Measurements from ENCODE around the gene MYH3.
A peak's percentile ranks its signal among the peaks of the same experiment; 100 is the strongest.

MYH3 gene

DNA sequence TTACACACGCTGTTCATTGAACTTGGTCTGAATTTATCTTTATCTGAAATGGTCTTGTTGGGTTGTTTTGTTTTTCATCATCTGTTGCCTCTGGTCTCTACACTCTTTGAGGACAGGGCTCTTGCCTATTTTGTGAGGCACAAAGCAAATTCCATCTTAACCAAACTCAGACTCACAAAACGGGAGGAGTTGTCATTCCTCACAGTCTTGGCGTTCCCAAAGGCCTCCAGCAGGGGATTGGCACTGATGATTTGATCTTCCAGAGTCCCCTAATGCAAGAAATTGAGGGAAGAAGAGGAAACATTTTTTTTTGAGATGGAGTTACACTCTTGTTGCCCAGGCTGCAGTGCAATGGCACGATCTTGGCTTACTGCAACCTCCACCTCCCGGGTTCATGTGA is 8.7 kb downstream of the MYH3 start:
- DNase-seq: no peak

DNA sequence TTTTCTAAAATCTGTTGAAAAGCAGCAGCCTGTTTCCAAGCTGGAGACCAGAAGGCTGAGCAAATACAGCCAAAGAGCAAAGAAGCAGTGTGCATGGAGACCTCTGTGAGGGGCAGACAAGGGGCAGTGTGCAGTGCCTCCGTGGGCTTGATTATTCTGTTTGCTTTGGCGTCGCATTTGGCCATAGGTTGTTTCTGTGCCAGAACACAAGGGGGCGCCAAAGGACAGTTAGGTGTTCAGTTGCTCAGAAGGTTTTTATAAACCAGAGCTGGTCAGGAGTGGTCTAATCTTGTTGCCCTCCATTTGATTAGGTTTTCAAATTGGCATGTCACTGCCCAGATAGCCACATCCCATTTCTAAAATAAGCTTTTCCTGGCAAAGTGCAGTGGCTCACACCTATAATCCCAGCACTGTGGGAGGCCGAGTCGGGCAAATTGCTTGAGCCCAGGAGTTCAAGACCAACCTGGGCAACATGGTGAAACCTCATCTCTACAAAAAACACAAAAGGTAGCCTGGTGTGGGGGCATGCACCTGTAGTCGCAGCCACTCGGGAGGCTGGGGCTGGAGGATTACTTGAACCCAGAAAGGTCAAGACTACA is 10.6 kb downstream of the MYH3 start:
- DNase-seq: peak; percentile 37

DNA sequence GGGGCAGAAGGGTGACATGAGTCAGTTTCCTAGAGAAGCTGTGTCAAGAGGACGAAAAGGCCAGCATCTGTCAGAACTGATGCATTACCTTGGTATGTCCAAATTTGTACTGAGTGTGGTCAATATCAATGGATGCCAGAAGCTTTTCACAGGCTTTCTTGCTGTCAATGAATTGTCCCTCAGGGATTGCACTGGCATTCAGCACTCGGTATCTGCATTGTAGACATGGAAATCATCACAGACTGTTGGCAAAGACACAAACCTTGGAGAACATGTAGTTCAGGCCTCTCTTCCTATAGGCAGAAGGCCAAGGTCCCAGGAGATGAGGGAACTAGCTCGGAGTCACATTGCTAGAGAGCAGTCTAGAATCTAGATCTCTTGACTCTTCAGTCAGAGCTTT is 16.6 kb downstream of the MYH3 start:
- DNase-seq: no peak

- DNase-seq: no peak
Observed at GRCh38 chr17:10638151-10638550, 19.0 kb downstream of the MYH3 start.

GRCh38 chr17:10635290-10635689 is 21.8 kb downstream of the MYH3 start:
- DNase-seq: no peak

DNA sequence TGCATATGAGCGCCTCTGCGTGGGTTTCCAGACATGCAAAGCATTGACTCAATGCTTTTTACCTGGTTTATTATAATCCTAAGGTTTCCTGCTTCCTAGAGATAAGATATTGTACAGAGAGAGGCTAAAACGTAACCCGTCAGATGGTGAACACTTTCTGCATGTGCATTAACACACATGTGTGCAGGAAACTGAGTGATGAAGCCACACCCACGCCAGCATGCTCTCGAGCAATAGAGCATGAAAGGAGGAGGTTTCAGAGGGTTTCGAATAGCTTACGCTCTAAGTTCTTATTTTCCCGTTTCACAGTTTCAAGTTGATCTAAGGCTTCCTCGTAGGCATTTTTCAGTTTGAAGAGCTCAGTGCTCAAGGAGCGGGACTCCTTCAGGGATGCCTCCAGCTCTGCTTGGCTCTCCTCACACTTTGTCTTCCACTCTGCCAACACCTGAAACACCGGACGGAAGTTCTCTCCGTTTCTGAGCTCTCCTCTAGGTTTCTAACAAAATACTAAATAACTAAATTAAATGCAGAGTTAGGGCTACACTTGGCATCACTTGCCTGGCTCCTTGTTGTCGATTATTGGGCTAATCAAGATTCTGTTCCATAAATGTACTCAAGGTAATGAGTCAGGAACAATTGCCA is 23.2 kb downstream of the MYH3 start:
- no peak for DNase-seq

- no peak for DNase-seq
Observed at GRCh38 chr17:10631701-10632100, 25.4 kb downstream of the MYH3 start.

DNA sequence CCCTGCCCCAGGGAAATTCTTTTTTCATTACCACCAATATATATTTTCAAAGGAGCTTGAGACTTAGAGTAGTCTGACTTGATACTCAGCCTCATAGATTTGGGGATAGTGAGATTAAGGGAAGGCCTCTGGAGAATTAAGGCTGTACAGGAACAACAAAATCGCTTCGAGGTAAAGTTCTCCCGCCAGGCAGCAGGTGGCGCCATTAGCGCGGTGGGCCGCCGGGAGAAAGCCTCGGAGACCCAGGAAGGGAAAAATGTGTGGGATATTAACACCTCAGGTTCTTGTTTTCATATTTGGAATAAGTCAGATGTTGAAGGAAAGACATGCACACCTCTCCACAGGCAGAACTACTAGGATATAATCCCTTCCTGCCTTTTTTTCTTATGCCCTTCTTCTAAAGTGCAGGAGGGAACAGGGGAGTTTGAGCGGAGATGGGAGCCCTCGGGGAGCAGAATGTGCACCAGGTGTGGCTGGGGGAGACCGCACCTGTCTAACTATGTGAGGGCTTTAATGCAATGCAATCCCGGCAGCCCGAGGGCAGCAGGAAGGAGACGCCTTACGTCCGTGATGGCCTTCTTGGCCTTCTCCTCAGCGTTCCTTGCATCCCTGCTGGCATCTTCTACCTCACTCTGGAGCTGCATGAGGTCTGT is 25.9 kb downstream of the MYH3 start:
- no peak for DNase-seq

DNA sequence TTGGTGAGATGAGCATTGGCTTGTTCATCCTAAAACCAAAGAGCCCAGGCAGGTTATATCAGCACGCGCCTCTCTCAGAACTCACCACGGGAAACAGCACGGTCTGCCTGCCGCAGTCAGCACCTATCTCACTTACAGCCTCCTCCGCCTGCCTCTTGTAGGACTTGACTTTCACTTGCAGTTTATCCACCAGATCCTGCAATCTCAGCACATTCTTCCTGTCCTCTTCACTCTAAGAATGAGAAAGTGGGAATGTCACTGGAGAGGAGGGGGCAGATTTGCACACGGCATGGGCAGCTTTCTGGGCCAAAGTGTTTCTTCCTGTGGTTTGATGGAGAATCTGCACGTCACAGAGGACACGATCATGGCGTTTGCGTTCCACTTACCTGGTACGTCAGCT is 27.4 kb downstream of the MYH3 start:
- DNase-seq: no peak

GRCh38 chr17:10628756-10629155 is 28.4 kb downstream of the MYH3 start:
- DNase-seq: no peak

GRCh38 chr17:10626390-10626789 is 30.7 kb downstream of the MYH3 start:
- DNase-seq: no peak

DNA sequence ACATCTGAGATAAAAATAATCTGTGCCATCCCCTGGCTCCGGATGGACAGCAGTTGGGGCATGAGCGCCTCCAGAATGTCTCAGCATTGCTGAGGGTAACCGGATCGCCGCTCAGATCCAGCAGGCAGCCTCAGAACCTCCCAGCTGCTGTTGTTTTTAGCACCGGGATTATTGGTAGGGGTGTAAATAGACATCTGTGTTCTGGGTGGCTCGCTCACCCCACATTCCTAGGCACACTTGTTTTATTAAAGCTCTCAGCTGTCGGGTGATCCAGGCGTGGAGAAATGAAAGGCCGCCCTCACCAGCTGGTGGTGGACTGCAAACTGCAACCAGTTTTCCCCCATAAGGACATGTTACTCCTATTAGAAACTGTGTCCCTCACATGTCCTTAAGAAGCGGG is 32.1 kb downstream of the MYH3 start:
- no peak for DNase-seq

- DNase-seq: no peak
Observed at GRCh38 chr17:10623737-10624338, 33.3 kb downstream of the MYH3 start.

DNA sequence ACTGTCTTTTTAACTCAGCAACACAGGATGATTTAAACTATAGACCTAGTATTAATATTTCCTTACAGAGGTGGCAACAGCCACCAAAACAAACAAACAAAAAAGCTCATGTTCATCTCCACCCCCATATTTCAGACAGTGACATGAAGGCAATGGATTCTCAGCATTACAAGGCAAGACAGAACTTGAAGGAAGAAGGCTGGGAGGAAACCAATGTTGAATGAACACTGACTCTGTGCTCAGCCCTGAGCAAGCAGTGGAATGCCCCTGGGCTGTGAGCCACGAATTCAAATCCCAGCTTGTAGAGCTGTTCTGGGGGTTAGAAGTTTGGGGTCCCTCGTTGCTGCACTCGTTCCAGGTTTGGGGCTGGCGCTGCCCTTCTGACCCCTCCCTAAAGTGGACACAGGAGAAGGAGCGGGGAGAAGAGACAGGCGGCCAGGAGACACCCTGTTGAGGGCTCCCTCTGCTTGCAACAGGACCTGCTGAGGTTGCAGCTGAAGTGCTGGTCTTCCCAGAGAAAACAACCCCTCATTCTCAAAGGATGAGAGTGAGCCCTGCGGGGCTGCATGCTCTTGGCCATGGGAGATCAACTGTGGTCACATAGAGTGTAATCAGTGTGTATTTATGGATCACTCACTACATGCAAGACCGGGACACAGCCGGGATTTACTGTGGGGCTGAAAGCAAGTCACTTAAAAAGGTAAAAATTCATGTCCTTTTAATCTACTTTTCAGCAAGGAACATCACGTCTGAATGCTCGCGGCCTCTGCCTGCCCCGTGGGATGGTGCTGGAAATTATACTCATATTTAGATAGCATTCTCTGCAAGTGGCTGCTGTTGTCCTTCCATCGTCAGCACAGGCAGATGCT is 34.3 kb downstream of the MYH3 start:
- DNase-seq: no peak

- no peak for DNase-seq
Observed at GRCh38 chr17:10621397-10621796, 35.7 kb downstream of the MYH3 start.

DNA sequence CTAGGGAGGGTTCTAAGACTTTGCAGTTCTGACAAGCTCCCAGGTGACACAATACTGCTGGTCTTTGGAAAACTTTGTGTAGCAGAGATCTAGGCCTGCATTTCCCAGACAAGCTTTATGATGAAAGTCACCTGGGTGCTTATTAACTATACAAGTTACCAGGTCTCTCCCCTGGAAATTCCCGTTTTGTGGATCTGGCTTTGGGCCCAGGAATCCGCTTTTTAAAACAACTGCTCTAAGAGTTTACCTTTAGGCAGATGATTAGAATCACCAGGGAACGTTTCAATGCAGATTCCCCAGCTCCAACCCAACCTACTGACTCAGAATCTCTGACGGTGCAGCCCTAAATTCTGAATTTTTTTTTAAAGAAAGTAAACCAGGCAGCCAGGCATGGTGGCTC is 36.3 kb downstream of the MYH3 start:
- no peak for DNase-seq

- peak; percentile 12 for DNase-seq
Observed at GRCh38 chr17:10618202-10618635, 38.9 kb downstream of the MYH3 start.

DNA sequence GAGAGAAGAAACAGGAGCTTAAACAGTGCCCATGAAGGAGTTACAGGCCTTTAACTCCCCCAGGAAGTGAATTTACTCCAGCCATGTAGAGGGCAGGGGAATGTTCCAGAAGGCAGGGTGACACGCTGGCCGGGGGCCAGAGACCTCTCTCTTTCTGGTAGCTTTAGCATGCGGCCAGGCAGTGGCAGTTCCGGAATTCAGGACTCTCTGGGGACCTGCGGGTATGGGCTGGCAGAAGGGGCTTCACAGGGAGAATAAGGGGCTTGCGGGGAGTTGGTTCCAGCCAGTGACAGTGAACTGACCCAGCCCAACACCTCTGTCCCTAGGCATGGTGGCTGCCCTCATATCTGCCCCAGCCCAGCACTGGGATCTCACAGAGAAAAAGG is 40.0 kb downstream of the MYH3 start:
- DNase-seq: no peak

GRCh38 chr17:10616502-10617119 is 40.5 kb downstream of the MYH3 start:
- DNase-seq: peak; percentile 2

- peak; percentile 0 for DNase-seq
Observed at GRCh38 chr17:10614536-10615155, 42.5 kb downstream of the MYH3 start.

DNA sequence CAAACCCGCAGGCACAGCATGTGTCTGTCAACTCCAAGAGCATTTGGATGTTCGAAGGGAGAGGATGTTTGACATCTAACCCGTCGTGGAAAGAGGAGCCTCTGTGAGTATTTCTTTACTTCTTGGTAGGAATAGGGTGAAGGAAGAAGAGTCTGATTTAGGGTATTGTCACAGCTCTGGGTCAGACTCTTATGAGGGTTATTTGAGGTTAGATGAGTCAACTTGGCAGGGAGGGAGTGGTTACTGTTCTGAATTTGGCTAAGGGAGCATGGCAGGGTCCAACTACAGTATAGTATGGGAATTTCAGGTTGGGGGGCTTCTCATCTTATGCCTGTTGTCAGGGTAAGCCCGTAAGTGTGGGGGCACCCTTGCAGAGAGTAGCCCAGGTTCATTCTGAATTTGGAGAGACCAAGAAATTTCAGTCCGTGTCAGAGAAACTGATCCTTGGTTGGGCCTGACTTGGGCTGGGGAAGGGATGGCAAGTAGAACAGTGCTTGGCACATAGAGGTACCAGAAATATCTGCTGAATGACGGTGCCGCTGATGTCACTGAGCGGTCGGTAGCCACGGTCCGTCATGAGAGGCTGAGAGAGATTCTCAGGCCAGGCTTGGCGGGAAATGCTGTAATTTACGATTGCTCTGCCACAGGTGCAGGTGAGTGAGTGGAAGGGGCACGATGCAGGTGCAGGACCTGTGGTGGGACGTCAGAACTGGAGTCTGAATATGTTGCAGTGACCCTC is 43.2 kb downstream of the MYH3 start:
- no peak for DNase-seq

All from COR-L47 (cell line).